Upper lobe of left lung (tissue), 4 donors: Measurements from ENCODE around the gene ZNF70.

Experiments used
- EP300 ChIP-seq, 4 donors: sonication (generic); formaldehyde crosslinking; IDR thresholded peaks; one replicate each; pipeline ENCODE4 v1.5.1; 2017; ENCODE audit warnings: antibody characterized with exemption in 4 of 4, control low read depth in 2 of 4
- POLR2A ChIP-seq, 4 donors: fragments of 450-650 bp; IDR thresholded peaks; one replicate each; pipeline ENCODE4 v1.5.1; 2016 to 2017; ENCODE audit warnings: antibody characterized with exemption in 4 of 4, mild to moderate bottlenecking in 2 of 4
- TF ChIP-seq, protein P1 (sequence below), 6 experiments: fragments of 450-650 bp in 4 of 6; fragments of 200-600 bp in 2 of 6; sonication (generic) in 2 of 6; IDR thresholded peaks; one replicate each; pipeline ENCODE4 v1.5.1; 2016 to 2019; ENCODE audit warnings: antibody characterized with exemption in 6 of 6

DNA sequence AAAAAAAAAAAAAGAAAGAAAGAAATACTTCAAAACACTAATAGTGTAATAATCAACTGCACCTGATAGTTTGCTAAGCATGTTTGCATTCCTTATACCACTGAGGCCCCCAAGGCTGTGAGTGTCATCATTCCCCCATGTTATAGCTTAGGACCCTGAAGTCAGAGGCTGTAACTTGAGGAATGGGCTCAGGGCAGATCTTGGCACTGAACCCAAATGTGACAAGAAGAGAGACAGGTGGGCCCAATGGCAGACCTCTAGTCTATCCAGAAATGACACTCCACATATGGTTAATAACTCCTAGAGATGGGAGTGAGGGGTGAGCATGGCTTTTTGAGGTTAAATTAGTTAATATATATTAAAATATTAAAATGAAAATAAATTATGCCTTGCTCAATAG lies 13.2 kb downstream of the ZNF70 start:
- TF ChIP-seq, protein P1, sequence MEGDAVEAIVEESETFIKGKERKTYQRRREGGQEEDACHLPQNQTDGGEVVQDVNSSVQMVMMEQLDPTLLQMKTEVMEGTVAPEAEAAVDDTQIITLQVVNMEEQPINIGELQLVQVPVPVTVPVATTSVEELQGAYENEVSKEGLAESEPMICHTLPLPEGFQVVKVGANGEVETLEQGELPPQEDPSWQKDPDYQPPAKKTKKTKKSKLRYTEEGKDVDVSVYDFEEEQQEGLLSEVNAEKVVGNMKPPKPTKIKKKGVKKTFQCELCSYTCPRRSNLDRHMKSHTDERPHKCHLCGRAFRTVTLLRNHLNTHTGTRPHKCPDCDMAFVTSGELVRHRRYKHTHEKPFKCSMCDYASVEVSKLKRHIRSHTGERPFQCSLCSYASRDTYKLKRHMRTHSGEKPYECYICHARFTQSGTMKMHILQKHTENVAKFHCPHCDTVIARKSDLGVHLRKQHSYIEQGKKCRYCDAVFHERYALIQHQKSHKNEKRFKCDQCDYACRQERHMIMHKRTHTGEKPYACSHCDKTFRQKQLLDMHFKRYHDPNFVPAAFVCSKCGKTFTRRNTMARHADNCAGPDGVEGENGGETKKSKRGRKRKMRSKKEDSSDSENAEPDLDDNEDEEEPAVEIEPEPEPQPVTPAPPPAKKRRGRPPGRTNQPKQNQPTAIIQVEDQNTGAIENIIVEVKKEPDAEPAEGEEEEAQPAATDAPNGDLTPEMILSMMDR (IDR thresholded peaks at IDR 0.05) = no peak
- TF ChIP-seq EP300 (IDR thresholded peaks at IDR 0.05) = no peak
- TF ChIP-seq POLR2A (IDR thresholded peaks at IDR 0.05) = no peak
